SU-DHL-6 (cell line): ENCODE measurements around the gene DSTYK.

Experiments used
- H2AFZ ChIP-seq: fragments of 200-600 bp; sonication (generic); 2 replicates; pipeline ENCODE4 v1.6.1; 2014; ENCODE audit warnings: low read depth, mild to moderate bottlenecking, moderate library complexity, mixed read lengths, antibody characterized with exemption, low read length; ENCODE audit not compliant: severe bottlenecking
- H3F3A ChIP-seq: fragments of 200-600 bp; shearing (Covaris generic); 2 replicates; pipeline ENCODE4 v1.6.0; 2016; ENCODE audit warnings: antibody characterized with exemption, mild to moderate bottlenecking; ENCODE audit not compliant: insufficient read depth
- H3K27ac ChIP-seq: fragments of 200-600 bp; sonication (generic); 2 replicates; pipeline ENCODE4 v1.5.1; 2016; ENCODE audit warnings: low read depth, mild to moderate bottlenecking, low read length, moderate library complexity, mixed read lengths
- H3K27me3 ChIP-seq: fragments of 200-600 bp; sonication (generic), shearing (Covaris generic); 2 replicates; pipeline ENCODE4 v1.6.0; 2014; ENCODE audit warnings: mild to moderate bottlenecking, low read length
- H3K36me3 ChIP-seq: fragments of 200-600 bp; sonication (generic); 2 replicates; pipeline ENCODE4 v1.6.1; 2014; ENCODE audit warnings: mild to moderate bottlenecking, low read length, mixed read lengths
- H3K4me2 ChIP-seq: fragments of 300-600, 200-600 bp; shearing (Covaris generic), sonication (generic); 2 replicates; pipeline ENCODE4 v1.6.0; 2014; ENCODE audit warnings: low read length, low read depth, mild to moderate bottlenecking; ENCODE audit not compliant: poor library complexity, severe bottlenecking
- H3K4me3 ChIP-seq: fragments of 200-600 bp; sonication (generic); 2 replicates; pipeline ENCODE4 v1.5.1; 2014; ENCODE audit warnings: antibody characterized with exemption, low read length, mild to moderate bottlenecking, mixed read lengths; ENCODE audit not compliant: insufficient read depth, poor library complexity, severe bottlenecking
- H3K79me2 ChIP-seq: fragments of 200-600 bp; sonication (generic); 2 replicates; pipeline ENCODE4 v1.6.1; 2014; ENCODE audit warnings: mild to moderate bottlenecking, low read length, moderate library complexity; ENCODE audit not compliant: insufficient read depth
- H3K9ac ChIP-seq: fragments of 200-600 bp; sonication (generic); 2 replicates; pipeline ENCODE4 v1.7.0; 2014; ENCODE audit warnings: mild to moderate bottlenecking, low read length
- H3K9me2 ChIP-seq: fragments of 200-600 bp; sonication (generic); replicated peaks from 2 replicates; pipeline ENCODE4 v1.6.1; 2014; ENCODE audit warnings: low read length; ENCODE audit not compliant: insufficient read depth
- H3K9me3 ChIP-seq: fragments of 200-600 bp; sonication (generic); 2 replicates; pipeline ENCODE4 v1.6.1; 2014; ENCODE audit warnings: low read length, mixed read lengths; ENCODE audit not compliant: insufficient read depth
- H4K20me1 ChIP-seq: fragments of 200-600 bp; sonication (generic); 2 replicates; pipeline ENCODE4 v1.6.1; 2014; ENCODE audit warnings: low read depth, mild to moderate bottlenecking, antibody characterized with exemption, low read length, moderate library complexity, mixed read lengths
- CTCF ChIP-seq: fragments of 200-600 bp; sonication (generic); IDR thresholded peaks from one replicate; pipeline ENCODE4 v1.5.1; 2017; ENCODE audit warnings: antibody characterized with exemption, mild to moderate bottlenecking, low read length, moderate library complexity; ENCODE audit not compliant: insufficient read depth, poor library complexity, severe bottlenecking
- EZH2phosphoT487 ChIP-seq: fragments of 200-600 bp; sonication (generic), shearing (Covaris generic); conservative IDR thresholded peaks from 2 replicates; pipeline ENCODE4 v1.6.1; 2018; ENCODE audit warnings: mild to moderate bottlenecking, antibody characterized with exemption, low read length, moderate library complexity, mixed read lengths

The DSTYK gene

GRCh38 chr1:205172729-205173366, 38.7 kb downstream of the DSTYK start:
- Histone ChIP-seq H3K27me3 (no peaks in the 10 kb centered on the region), H3K9me3 (no peaks in the 10 kb centered on the region), H3K27ac (no peak overlapping the region), H3K36me3 (no peaks in the 10 kb centered on the region), H3K4me2 (no peak overlapping the region), H3K9me2 (no peaks in the 10 kb centered on the region), H3K4me3 (no peak overlapping the region), H3K79me2 (no peaks in the 10 kb centered on the region), H3F3A (no peaks in the 10 kb centered on the region), H4K20me1 (no peaks in the 10 kb centered on the region), H2AFZ (no peak overlapping the region), H3K9ac (no peak overlapping the region)
- TF ChIP-seq EZH2phosphoT487 (no peak), CTCF (no peak)

- Histone ChIP-seq H2AFZ (no peak overlapping the region), H3K9me3 (no peaks in the 10 kb centered on the region), H3K9me2 (no peaks in the 10 kb centered on the region), H3F3A (no peaks in the 10 kb centered on the region), H3K9ac (no peak overlapping the region), H3K36me3 (no peaks in the 10 kb centered on the region), H3K79me2 (no peaks in the 10 kb centered on the region), H4K20me1 (no peaks in the 10 kb centered on the region), H3K4me2 (no peak overlapping the region), H3K27ac (no peak overlapping the region), H3K4me3 (no peak overlapping the region), H3K27me3 (no peaks in the 10 kb centered on the region)
- TF ChIP-seq EZH2phosphoT487: no peak
- TF ChIP-seq CTCF: no peak
These were observed 40.1 kb downstream of the DSTYK start for GRCh38 chr1:205171369-205171768.

DNA sequence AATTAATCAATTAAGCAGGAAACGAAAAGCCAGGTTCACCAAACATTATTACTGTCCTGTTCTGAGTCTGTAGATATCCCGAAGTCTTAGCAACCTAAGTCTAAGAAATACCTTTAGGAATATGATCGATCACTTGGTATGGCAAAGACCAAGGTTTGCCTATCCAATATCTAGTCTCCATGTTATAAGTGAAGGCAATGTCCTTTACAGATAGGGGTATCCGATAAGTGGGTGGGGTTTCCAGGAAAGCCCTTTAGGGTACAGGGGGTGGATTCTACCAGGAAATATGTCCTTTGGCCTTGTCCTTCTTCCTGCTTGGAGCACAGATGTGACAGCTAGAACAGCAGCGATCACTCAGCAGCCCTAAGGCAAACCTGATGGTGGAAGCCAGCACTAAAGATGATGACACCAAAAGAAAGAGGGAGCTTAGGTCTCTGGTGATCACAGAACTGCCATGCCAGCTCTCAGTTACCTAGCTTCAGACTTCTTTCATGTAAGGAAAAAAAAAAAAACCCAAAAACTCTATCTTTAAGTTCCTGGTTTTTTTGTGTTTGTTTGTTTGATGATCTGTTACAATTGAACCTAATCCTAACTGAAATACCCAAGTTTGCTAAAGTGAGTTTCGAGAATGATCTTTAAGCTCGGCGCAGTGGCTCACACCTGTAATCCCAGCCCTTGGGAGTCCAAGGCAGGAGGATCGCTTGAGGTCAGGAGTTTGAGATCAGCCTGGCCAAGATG, 40.8 kb downstream of the DSTYK start:
- Histone ChIP-seq H3F3A (no peaks in the 10 kb centered on the region), H3K36me3 (no peaks in the 10 kb centered on the region), H3K4me2 (no peak overlapping the region), H4K20me1 (no peaks in the 10 kb centered on the region), H3K27ac (no peak overlapping the region), H3K9me3 (no peaks in the 10 kb centered on the region), H3K4me3 (no peak overlapping the region), H3K9ac (no peak overlapping the region), H3K27me3 (no peaks in the 10 kb centered on the region), H2AFZ (no peak overlapping the region), H3K9me2 (no peaks in the 10 kb centered on the region), H3K79me2 (no peaks in the 10 kb centered on the region)
- no peak for TF ChIP-seq CTCF
- no peak for TF ChIP-seq EZH2phosphoT487
